NCI-H82 treated with DMSO at 0.1 percent for 48 hours (cell line): ENCODE data around the gene CES3.

Source experiments
- DNase-seq: peaks from one replicate; lab custom pipeline; 2025; ENCODE audit not compliant: unreplicated experiment; lab: John Stamatoyannopoulos, UW

The CES3 gene, protein sequence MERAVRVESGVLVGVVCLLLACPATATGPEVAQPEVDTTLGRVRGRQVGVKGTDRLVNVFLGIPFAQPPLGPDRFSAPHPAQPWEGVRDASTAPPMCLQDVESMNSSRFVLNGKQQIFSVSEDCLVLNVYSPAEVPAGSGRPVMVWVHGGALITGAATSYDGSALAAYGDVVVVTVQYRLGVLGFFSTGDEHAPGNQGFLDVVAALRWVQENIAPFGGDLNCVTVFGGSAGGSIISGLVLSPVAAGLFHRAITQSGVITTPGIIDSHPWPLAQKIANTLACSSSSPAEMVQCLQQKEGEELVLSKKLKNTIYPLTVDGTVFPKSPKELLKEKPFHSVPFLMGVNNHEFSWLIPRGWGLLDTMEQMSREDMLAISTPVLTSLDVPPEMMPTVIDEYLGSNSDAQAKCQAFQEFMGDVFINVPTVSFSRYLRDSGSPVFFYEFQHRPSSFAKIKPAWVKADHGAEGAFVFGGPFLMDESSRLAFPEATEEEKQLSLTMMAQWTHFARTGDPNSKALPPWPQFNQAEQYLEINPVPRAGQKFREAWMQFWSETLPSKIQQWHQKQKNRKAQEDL

DNA sequence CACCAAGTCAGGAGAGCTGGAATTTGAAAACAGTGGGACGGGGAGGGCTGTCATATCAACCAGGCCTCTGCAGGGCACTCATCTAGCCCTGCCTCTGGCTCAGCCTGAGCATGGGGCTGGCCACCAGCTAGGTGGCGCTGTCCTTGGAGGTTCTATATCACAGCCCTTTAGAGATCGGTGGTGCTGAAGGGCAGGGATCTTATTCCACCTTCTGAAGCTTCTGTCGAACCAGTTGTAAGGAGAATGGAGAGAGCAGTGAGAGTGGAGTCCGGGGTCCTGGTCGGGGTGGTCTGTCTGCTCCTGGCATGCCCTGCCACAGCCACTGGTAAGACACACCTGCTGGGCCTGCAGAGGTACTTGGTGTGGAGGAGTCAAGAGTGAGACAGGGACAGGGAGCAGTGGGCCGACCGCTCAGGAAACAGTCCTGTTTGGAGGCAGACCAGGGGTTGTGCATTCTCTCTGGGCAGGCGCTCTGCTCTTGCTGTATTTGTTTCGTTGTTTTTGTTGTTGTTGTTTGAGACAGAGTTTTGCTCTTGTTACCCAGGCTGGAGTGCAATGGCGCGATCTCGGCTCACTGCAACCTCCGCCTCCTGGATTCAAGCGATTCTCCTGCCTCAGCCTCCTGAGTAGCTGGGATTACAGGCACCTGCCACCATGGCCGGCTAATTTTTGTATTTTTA lies at the start of gene CES3:
TSS of gene CES3 (plus strand) at position 202 of the 680 bp plus-strand sequence. CDS start at position 244, 42 bp downstream.
- peak; percentile 75 for DNase-seq

DNA sequence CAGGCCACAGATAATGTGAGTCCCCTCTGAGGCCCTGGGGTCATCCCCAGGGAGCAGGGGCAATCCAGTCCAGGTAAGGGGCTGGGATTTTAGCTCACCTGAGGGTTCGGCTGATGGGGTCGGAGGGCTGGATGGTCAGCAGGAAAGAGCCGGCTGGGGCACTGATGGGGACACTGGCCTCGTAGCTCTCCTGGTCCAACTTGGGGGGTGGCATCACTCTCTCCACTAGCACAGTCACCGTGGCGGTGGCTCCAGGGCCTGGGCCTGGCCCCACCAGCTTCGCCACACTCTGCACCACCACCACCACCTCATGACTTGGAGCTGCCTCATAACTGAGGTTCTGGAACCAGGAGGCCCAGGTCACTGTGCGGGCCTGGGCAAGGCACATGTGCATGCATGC lies 49.3 kb upstream of the CES3 start:
- DNase-seq, result no peak

DNA sequence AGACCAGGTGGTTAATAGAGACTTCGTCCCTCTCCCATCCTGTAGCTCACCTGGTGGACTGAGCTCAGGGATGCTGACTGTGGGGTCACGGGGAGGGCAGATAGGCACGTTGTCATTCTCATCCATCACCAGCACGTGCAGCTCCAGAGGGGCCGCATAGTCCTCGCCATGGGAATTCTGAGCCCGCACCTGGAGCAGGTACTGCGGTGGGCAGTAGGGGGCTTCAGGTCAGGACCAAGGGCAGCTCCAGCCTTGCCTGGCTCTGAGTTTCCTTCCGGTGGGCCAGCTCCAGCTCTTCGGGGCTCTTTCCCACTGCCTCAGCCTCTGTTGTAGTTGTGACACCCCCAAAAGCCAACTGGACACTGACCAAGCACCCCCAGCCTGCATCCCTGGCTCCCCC lies 48.0 kb upstream of the CES3 start:
- DNase-seq, result no peak

DNA sequence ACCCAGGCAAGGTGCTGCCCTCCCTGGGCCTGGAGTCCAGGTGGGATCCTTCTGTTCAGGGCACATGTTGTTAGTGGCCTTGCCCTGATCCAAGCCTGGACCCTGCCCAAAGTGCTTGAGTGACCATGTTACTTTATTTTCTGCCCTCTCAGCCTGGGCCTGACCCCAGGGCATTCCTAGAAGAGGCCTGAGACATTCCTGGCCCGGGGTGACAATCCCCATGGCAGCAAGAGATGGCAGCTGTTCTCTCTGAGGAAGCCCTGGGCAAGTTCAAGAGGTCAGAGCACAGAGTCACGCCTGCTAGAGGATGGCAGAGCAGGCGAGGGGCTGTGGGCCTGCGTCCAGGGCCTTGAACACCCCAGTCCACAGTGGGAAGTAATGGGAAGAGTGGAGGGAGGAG lies 47.4 kb upstream of the CES3 start:
- DNase-seq, result no peak

DNA sequence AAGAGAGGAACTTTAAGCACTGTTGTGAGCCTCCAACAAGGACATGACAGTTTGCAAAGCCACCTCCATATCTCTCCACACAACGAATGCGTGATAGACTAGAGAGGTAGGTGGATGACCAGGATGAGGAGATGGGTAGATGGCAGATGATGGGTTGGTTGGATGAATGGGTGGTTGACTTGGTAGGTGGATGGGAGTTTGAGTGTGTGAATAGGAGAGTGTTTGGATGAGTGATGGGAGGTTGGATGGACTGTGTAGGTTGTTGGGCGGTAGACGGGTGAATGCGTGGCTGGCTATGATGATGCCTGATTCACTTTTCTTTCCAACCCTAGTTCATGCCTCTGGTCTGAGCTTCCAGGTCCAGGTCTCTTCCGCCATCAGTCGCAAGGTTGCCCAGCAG lies 46.5 kb upstream of the CES3 start:
- no peak for DNase-seq

DNA sequence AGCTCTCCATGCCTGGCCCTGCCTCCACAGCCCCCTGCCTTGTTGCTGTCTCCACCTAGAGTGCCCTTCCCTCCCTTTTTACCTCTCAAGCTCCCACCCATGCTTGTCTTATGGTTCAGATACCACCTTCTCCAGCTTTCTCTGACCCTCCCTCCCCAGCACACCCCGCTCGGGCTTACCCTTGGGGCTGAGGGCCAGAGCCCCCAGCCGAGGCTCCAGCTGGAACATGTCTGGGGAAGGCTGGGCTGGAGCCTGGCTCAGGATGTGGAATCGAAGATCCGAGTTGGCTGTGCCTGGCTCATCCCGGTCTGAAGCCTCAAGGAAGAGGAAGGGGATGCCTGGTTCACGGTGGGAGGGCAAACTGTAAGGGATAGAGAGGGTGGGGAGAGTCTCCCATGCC lies 46.0 kb upstream of the CES3 start:
- no peak for DNase-seq

DNA sequence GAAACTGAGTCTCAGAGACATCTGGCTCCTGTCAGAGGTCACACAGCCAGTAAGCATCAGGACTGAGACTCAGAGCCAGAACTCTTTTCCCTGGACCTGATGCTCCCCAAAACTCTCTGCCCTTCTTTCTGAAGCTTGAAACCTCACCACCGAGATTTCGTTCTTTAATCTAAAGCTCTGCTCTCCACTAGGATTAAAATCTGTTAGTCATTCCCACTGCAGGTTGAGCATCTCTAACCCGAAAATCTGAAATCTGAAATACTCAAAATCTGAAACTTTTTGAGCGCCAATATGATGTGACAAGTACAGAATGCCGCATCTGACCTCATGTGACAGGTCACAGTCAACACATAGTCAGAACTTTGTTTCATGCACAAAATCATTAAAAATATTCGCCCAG lies 44.5 kb upstream of the CES3 start:
- DNase-seq, result no peak

DNA sequence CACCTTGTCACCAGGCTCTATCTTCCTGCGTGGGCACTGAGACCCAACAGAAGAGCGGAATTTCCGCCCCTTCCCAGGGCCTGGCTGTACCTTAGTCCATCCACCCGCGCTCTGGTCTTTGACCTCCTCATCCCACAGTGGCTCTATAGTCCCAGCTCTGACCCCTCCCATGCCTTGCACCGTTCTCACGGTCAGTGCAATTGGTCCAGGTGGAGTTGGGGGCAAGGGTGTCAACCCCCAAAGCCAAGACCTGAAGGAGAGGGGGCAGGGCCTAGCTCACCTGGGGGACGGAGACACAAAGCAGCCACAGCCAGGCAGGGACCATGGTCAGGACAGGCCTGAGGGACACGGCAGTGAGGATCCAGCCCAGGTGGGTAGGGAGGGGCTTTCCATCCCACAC lies 43.3 kb upstream of the CES3 start:
- DNase-seq, result no peak

DNA sequence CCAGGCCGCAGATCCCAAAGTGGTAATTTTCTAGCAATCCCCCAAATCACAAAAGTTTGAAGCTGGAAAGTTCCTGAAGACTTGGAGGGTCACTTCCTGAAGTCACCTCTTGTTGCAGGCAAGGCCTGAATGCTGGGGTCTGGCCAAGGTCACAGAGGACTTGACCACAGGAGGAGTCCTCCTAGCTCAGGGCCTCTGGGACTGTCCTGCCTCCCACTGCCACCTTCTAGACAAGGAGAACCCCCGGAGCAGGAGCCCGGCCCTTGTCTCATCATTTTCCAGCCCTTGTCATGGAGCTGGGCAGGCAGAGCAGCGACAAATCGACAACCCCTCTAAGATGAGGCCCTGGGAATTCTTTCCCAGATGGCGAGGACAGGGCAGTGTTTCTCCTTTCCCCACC lies 42.7 kb upstream of the CES3 start:
- DNase-seq, result no peak

DNA sequence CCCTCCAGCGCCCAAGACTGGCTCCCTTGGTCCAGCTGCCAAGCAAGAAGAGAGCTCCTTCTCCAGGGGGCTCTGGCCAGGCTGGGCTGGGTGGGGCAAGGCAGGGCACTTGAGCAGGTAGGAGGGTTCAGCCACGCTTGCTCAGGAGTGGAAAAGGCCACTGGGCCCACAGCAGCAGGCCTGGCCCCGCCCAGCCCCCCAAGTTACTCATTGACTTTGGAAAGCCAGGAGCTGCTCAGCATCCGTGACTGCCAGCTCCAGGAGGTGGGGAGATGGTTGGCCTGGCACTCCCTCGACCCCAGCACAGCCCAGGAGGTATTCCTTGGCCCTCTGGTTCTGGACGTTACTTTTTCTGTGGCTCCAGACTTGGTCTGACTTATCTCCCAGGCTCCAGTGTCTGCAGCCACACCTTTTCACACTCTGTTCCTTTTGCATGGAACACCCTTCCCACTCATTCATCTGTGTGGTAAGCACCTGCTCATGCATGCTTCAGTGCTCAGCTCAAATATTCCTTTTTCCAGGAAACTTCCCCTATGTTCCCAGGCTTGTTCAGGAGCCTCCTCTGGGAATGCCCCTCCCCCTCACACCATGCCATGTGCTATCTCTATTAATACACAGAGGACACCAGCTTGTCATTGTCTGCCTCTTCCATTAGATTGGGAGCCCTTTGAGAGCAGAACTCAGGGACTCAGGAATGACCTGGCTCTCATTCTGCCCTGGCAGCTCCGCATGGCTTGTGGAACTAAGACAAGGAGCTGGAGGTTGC lies 42.1 kb upstream of the CES3 start, which contains the start of gene CDH16:
TSS of gene CDH16 (minus strand) at position 83 of the 766 bp plus-strand sequence. CDS start 820 bp downstream, outside the sequence.
- no peak for DNase-seq

DNA sequence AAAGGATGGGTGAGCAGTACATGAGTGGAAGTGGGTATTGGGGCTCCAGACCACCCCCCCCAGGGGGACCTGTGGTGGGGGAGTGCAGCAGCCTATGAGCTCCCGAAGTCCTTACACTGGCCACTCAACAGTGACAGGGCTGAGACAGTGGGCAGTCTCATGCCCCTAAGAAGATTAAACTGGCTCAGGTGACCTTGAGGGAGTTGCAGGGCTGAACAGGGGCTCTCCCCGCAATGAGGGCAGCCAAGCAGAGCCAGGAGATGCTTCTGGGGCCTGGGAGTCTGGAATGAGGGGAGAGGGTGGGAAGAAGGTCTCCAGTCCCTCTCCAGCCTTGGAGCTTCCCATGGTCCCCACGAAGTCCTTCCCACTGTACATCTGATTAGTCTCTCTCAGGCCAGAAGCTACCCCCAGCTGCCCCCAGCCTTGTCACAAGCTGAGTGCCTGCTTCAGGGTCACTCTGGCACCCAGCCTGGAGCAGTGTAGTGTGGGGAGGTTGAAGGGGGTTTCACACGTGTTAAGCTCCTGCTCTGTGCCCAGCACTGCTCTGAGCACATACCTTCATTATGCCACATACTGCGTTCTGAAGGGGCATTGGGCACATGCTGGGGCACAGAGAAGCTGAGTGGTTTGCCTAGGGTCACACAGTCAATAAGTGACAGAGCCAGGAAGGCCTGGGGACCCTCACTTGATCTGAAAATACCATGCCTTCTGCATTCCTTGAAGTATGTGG lies 41.3 kb upstream of the CES3 start:
- peak; percentile 15 for DNase-seq

DNA sequence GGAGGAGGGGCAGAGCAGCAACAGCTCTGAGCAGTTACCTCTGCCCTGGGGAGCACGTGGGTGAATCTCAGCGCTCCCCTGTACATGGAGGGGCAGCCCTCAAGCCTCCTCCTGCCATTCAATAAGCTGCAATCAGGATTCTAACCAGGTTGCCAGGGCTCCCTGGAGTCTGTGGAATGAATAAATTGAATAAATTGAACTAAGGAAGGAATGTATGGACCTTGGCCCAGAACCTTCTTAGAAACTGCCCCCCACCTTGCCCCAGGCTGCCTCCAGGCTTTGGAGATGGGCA lies 40.8 kb upstream of the CES3 start:
- no peak for DNase-seq

DNA sequence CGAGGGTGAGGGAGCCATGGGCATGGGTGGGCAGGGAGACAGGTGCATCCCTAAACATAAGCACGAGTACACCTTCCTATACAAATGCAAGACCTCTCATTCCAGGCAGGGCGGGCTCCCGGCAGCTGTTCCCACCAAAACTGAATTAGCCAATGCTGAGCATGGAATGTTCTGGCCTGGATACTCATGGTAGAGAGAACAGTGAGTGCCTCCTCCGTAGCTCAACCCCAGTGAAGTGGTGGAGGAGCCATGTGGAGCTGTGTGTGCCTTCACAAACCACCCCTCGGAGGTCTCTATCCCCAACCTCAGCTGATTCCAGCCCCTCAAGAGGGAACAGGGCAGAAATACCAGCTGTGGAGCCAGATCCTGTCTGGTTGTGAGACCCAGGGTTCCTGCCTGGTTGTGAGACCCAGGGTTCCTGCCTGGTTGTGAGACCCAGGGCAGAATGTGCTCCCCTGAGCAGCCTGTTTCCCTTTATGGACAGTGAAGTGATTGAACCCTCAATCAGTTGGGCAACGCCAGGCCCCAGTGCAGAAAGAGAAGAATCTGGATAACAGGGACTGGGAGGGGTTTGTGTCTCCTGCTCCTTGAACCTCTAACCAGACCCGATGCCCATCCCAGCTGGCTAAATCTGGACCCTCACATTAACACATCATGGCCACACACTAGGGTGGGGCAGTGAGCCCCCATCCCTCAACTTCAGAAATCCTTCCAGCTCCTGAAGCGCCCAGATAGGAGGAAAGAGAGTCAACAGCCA lies 40.0 kb upstream of the CES3 start:
- DNase-seq, result no peak

DNA sequence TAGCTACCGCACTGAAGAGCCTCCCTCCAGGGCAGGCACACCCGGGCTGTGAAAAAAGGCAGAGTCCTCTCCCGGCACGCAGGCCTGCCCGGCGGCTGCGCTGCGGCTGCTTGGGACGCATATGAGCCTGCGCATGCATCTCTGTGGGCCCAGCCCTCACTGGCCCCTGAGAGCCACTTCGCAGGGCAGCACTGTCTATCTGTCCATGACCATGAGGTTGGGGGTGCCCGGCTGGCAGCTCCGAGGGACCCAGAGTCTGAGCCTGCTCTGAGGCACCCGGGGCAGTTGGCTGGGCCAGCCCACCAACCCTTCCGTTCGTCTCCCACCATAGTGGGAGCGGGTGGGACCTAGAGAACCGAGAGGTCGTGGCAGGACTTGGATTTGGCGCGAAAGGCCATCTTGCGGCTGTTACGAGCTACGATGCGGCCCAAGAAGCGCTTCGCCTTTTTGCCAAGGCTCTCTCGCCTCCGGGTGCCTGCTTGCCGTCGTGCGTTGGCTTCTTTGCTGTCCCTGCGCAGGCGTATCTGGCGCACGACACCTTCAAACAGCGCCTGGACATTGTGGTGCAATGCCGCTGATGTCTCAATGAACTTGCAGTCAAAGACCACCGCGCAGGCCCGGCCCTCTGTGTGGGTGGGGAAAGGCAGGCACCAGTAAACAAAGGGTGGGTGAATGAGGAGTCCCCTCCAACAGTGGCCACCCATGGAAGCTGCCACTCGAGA lies 39.2 kb upstream of the CES3 start:
- no peak for DNase-seq

DNA sequence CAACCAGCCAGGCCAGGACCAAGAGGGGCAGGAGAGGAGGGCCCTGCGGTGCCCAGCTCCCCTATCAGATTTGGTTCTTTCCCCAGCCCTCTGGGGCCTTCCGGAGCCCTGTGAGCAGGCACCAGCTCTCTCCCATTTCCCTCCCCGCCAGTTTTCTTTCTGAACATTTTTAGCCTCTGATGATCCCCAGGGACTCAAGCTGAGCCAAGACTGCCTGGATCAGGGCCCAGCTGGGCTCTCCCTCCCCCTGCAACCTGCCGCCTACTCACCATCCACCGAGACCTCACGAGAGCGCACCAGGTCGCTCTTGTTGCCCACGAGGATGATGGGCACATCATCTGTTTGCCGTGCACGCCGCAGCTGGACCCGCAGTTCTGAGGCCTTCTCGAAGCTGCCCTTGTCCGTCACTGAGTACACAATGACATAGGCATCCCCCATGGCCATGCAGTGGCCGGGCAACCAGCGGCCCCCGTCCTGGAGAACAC lies 37.8 kb upstream of the CES3 start:
- DNase-seq, result peak; percentile 64

DNA sequence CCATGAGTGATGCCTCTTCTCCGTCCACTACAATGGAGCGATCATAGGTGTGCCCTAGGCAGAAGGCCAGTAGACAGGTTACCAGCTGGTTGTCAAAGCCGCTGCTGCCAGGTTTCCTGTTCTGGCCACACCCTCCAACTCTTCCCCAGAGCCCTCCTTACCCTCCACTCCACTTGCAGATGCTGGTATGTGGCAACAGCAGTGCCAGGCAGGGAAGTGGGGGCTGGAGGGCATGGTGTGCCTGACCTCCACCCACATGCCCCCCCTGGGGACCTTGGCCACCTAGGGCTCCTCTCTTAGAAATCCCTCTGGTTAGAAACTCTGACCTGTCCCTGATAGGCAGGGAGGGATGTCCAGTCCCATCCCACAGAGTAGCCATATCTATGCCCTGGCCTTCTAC lies 37.2 kb upstream of the CES3 start:
- DNase-seq, result no peak

DNA sequence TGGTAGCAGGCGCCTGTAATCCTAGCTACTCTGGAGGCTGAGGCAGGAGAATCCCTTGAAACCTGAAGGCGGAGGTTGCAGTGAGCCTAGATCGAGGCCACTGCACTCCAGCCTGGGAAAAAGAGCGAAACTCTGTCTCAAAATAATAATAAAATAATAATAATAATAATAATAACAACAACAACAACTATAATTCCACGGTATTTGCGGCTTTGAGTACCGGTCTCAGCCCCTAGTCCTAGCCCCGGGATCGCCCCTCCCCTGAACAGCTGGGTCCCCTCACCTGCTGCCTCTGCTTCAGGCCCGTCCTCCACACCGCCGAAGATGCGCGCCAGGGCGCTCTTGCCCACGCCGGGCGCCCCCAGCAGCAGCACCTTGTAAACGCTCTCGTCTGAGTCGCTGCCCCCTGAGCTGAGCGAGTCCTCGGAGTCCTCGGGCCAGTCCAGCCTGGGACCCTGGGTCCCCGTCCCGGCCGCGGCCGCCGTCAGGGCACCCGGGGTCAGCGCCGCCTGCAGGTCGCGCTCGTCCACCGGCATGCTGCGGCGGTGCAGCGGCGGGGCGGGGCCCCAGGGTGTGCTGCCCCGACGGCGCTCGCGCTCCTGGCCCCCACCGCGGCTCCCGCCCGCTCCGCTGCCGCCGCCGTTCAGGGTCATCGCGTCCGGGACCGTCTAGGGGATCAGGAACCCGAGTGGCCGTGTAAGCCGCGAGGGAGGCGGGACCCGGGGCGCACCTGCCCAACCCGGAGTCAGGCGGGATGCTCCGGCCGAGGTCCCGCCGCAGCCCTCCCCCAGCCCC lies 36.3 kb upstream of the CES3 start:
- DNase-seq, result no peak

DNA sequence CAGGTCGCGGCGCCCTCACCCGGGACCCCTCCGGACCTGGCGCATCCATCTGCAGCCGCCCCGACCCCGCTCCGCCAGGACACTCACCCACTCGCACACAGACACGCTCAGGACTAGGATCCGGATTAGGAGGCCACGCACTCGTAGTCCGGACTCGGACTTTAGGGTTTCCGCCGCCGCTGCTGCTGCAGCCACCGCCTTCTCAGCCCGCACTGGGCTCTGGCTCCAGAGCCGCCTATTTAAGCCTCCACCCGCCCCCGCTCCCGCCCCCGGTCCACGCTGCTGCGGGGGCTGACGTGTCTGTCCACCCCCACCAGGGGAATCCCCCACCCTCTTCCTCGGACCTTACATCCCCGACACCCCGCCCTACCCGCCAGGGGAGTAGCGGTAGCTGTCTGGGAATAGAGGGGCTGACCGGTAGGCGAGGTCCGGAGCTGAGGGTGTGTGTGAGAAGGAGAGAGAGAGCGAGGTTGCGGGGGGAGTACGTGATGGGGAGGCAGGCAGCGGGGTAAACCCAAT lies 35.7 kb upstream of the CES3 start, which contains the start of gene RRAD:
TSS of gene RRAD (minus strand) at position 214 of the 519 bp plus-strand sequence. CDS start 356 bp downstream, outside the sequence.
- no peak for DNase-seq
